GM21825 (cell line): ENCODE data around the gene VPS37B.
"Not testable (repeated sequence)": the region's sequence is repeated elsewhere in the genome, so short reads cannot be mapped to it uniquely, and the experiment has no call there.

ENCODE experiments used
- ATAC-seq: cut with Tn5 transposase; IDR thresholded peaks from one replicate; pipeline ENCODE4 v1.9.1; 2021; ENCODE audit warnings: mild to moderate bottlenecking, moderate library complexity; ENCODE audit not compliant: unreplicated experiment

The VPS37B gene

GRCh38 chr12:122884091-122884826 is 11.7 kb downstream of the VPS37B start:
- ATAC-seq: no peak

GRCh38 chr12:122882908-122883558 is 12.9 kb downstream of the VPS37B start:
- no peak for ATAC-seq

GRCh38 chr12:122880668-122881067 is 15.3 kb downstream of the VPS37B start:
- no peak for ATAC-seq

GRCh38 chr12:122880155-122880667 is 15.7 kb downstream of the VPS37B start:
- ATAC-seq: no peak

- no peak for ATAC-seq
These were observed 16.9 kb downstream of the VPS37B start for GRCh38 chr12:122878780-122879612.

- no peak for ATAC-seq
These were observed 19.2 kb downstream of the VPS37B start for GRCh38 chr12:122876731-122877130.

GRCh38 chr12:122876281-122876680 is 19.6 kb downstream of the VPS37B start:
- not testable (repeated sequence) for ATAC-seq

- peak; percentile 55 for ATAC-seq
These were observed 20.2 kb downstream of the VPS37B start for GRCh38 chr12:122875590-122876220.

- ATAC-seq: no peak
These were observed 21.8 kb downstream of the VPS37B start for GRCh38 chr12:122874081-122874480.

- ATAC-seq: no peak
These were observed 22.4 kb downstream of the VPS37B start for GRCh38 chr12:122873540-122873939.

GRCh38 chr12:122872815-122873361 is 23.0 kb downstream of the VPS37B start:
- ATAC-seq: no peak

- no peak for ATAC-seq
These were observed 23.8 kb downstream of the VPS37B start for GRCh38 chr12:122871851-122872780.

- ATAC-seq: no peak
These were observed 24.9 kb downstream of the VPS37B start for GRCh38 chr12:122870867-122871664.

- ATAC-seq: no peak
These were observed 25.6 kb downstream of the VPS37B start for GRCh38 chr12:122870163-122870842.

- no peak for ATAC-seq
These were observed 26.5 kb downstream of the VPS37B start for GRCh38 chr12:122869207-122869973.

GRCh38 chr12:122868471-122869177 is 27.3 kb downstream of the VPS37B start:
- ATAC-seq: no peak
